ENCODE results near the gene IPP. TPM values are rescaled to one million over a fixed set of nuclear protein-coding genes. Genes with fewer than 3 reads are reported as not detected.

IPP gene
- total RNA-seq = 10 to 100 TPM; 12.2 to 20.2 (median 15.7) TPM
- polyA plus RNA-seq = 7.4 TPM
- long read RNA-seq, donor 1, transcript IPP-202 (9 exons, 3,113 nt) = major isoform, 23 of 33 reads
- long read RNA-seq, donor 1, partial matches to known transcripts = 4 of 33 reads
- long read RNA-seq, donor 1, other reads (novel, unspliced or antisense) = 5 of 33 reads
- long read RNA-seq, donor 2, partial matches to known transcripts = 1 of 5 reads
- long read RNA-seq, donor 2, other reads (novel, unspliced or antisense) = 2 of 5 reads
- long read RNA-seq, donor 3, transcript IPP-202 (9 exons, 3,113 nt) = major isoform, 29 of 55 reads
- long read RNA-seq, donor 3, partial matches to known transcripts = 8 of 55 reads
- long read RNA-seq, donor 3, other reads (novel, unspliced or antisense) = 14 of 55 reads
- long read RNA-seq, donor 4, partial matches to known transcripts = 0 of 3 reads
- long read RNA-seq, donor 4, other reads (novel, unspliced or antisense) = 2 of 3 reads

DNA sequence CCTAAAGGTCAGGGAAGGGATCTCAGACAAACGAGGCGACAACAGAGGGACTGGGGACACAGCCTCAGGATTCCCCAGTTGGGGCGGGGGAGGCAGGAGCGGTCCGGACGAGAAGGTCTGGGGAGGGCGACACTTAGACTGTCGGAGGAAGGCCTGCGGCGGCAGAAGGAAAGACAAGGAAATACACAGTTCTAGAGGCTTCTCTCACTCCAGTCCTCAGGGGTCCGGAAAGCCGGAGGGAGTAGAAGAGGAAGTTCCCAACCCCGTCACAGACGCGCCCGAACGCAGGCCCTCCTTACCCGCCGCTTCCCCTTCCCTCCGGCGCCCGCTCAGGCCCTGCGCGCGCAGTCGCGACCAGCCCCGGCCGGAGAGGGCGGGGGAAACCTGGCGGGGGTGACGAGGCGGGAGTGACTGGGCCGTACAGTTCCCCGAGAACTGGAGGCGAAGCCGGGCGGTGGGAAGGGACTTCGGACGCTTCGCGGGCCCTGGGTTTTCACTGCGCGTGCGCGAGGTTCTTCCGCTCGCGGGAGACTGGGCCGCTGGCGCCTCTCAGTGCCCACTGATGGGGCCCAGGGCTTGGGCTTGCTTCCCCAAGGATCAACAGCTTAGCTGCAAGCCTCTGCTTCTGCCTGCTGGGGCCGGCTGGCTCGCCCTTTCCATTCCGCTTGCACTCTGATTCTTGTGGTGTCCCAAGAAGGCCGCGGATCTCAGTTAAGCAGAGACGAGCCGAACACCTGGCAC lies at the start of gene IPP:
TSS of gene IPP (minus strand) at position 356 of the 741 bp plus-strand sequence. CDS start 4,242 bp downstream, outside the sequence.
- ATAC-seq (peak; percentile 99 to 100), DNase-seq (peak; percentile 99)
- Histone ChIP-seq H3K4me1 (ENCODE audit: control insufficient read depth, insufficient read depth, low read length) (no peaks in the 10 kb centered on the region), H3K27me3 (ENCODE audit: control insufficient read depth, insufficient read depth) (no peaks in the 10 kb centered on the region), H3K4me3 (ENCODE audit: low read length) (peak within 1 kb of the TSS; percentile 65), H3K27ac (ENCODE audit: low read length) (peak within 1 kb of the TSS; percentile 96), H3K9me3 (ENCODE audit: control insufficient read depth, low read length) (no peaks in the 10 kb centered on the region)
- WGBS = under 1% methylated on average over 58 of the region's 58 CpGs
- intact Hi-C loops (cut with DNase I) = no loop called here

- intact Hi-C loops (cut with DNase I) = no loop called here
- no peak overlapping the region for H3K4me3 ChIP-seq (ENCODE audit: low read length)
- no peaks in the 10 kb centered on the region for H3K4me1 ChIP-seq (ENCODE audit: control insufficient read depth, insufficient read depth, low read length)
- no peaks in the 10 kb centered on the region for H3K27me3 ChIP-seq (ENCODE audit: control insufficient read depth, insufficient read depth)
- DNase-seq (no peak), ATAC-seq (no peak)
- H3K27ac ChIP-seq (ENCODE audit: low read length) = no peak overlapping the region
- WGBS = 90% methylated on average over 9 of the region's 9 CpGs
- no peaks in the 10 kb centered on the region for H3K9me3 ChIP-seq (ENCODE audit: control insufficient read depth, low read length)
Observed at GRCh38 chr1:45796946-45797345, 46.5 kb upstream of the IPP start.

- WGBS = 79% methylated on average over 2 of the region's 2 CpGs
- Histone ChIP-seq H3K27ac (ENCODE audit: low read length) (no peak overlapping the region), H3K9me3 (ENCODE audit: control insufficient read depth, low read length) (no peaks in the 10 kb centered on the region), H3K4me1 (ENCODE audit: control insufficient read depth, insufficient read depth, low read length) (no peaks in the 10 kb centered on the region), H3K4me3 (ENCODE audit: low read length) (no peak overlapping the region), H3K27me3 (ENCODE audit: control insufficient read depth, insufficient read depth) (no peaks in the 10 kb centered on the region)
- ATAC-seq (no peak), DNase-seq (no peak)
- intact Hi-C loops (cut with DNase I) = no loop called here
Observed at GRCh38 chr1:45796381-45796780, 45.9 kb upstream of the IPP start.

DNA sequence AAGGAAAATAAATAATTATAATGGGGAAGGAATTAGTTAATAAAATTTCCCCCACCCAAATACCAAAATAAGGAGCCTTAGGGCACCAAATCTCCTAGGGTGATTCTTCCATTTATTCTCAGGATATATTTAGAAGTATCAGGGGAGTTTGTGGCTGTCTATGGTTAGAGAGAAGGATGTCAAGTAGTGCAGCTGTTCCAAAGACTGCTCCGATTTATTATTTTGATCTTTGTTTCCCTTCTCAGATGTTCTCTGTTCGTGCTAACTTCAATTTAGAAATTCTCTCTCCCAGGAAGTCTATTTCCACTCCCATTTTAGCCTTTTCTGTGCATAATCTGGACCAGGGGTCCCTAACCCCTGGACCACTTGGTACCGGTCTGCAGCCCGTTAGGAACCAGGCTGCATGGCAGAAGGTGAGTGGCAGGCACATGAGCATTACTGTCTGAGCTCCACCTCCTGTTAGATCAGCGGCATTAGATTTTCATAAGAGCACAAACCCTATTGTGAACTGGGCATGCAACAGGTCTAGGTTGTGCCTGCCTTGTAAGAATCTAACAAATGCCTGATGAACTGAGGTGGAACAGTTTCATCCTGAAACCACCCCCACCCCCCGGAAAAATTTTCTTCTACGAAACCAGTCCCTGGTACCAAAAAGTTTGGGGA lies 43.6 kb upstream of the IPP start:
- H3K9me3 ChIP-seq (ENCODE audit: control insufficient read depth, low read length) = no peaks in the 10 kb centered on the region
- H3K4me1 ChIP-seq (ENCODE audit: control insufficient read depth, insufficient read depth, low read length) = no peaks in the 10 kb centered on the region
- no peak overlapping the region for H3K4me3 ChIP-seq (ENCODE audit: low read length)
- no peak for DNase-seq
- no peak overlapping the region for H3K27ac ChIP-seq (ENCODE audit: low read length)
- WGBS = 59% methylated on average over 7 of the region's 7 CpGs
- ATAC-seq = no peak
- intact Hi-C loops (cut with DNase I) = no loop called here
- H3K27me3 ChIP-seq (ENCODE audit: control insufficient read depth, insufficient read depth) = no peaks in the 10 kb centered on the region

DNA sequence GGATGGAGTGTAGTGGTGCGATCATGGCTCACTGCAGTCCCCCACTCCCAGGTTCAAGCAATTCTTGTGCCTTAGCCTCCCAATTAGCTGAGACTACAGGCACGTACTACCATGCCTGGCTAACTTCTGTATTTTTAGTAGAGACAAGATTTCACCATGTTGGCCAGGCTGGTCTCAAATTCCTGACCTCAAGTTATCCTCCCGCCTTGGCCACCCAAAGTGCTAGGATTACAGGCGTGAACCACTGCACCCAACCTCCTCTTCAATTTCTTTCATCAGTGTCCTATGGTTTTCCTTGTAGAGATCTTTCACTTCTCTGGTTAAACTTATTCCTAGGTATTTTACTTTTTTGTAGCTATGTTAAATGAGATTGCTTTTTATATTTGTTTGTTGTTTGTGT lies 42.3 kb upstream of the IPP start:
- Histone ChIP-seq H3K4me3 (ENCODE audit: low read length) (no peak overlapping the region), H3K27me3 (ENCODE audit: control insufficient read depth, insufficient read depth) (no peaks in the 10 kb centered on the region), H3K4me1 (ENCODE audit: control insufficient read depth, insufficient read depth, low read length) (no peaks in the 10 kb centered on the region), H3K27ac (ENCODE audit: low read length) (no peak overlapping the region), H3K9me3 (ENCODE audit: control insufficient read depth, low read length) (no peaks in the 10 kb centered on the region)
- intact Hi-C loops (cut with DNase I) = no loop called here
- ATAC-seq (no peak), DNase-seq (no peak)
- WGBS = 81% methylated on average over 4 of the region's 4 CpGs

GRCh38 chr1:45789601-45790000 lies 39.1 kb upstream of the IPP start:
- no peaks in the 10 kb centered on the region for H3K27me3 ChIP-seq (ENCODE audit: control insufficient read depth, insufficient read depth)
- ATAC-seq = no peak
- WGBS = 84% methylated on average over 2 of the region's 2 CpGs

DNA sequence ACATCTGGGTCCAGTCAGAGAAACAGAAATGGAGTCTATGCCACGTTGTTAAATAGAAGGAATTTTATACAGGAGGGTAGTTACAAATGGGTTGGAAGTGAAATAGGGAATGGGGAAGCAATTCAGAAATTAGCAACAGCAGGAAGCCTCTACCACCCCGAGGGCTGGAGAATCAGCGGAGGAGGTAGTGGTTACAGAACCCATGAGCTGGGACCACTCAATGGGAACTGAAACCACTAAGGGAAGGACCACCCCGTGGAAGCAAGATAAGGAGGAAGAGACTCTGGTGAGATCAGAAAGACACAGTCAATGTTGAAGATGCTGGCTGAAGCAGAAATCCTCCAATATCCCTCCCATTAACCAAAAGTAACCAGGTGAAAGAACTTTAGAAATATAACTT lies 37.5 kb upstream of the IPP start:
- Histone ChIP-seq H3K4me3 (ENCODE audit: low read length) (no peak overlapping the region), H3K4me1 (ENCODE audit: control insufficient read depth, insufficient read depth, low read length) (no peaks in the 10 kb centered on the region), H3K9me3 (ENCODE audit: control insufficient read depth, low read length) (no peaks in the 10 kb centered on the region), H3K27me3 (ENCODE audit: control insufficient read depth, insufficient read depth) (no peaks in the 10 kb centered on the region), H3K27ac (ENCODE audit: low read length) (no peak overlapping the region)
- DNase-seq (no peak), ATAC-seq (no peak)
- 70% methylated on average over 4 of the region's 4 CpGs for WGBS
- intact Hi-C loops (cut with DNase I) = no loop called here

More at GRCh38 chr1:45789601-45790000, 39.1 kb upstream of the IPP start:
- DNase-seq = no peak
- no peak overlapping the region for H3K4me3 ChIP-seq (ENCODE audit: low read length)
- intact Hi-C loops (cut with DNase I) = no loop called here
- H3K27ac ChIP-seq (ENCODE audit: low read length) = no peak overlapping the region
- H3K9me3 ChIP-seq (ENCODE audit: control insufficient read depth, low read length) = no peaks in the 10 kb centered on the region
- no peaks in the 10 kb centered on the region for H3K4me1 ChIP-seq (ENCODE audit: control insufficient read depth, insufficient read depth, low read length)

- no peak overlapping the region for H3K4me3 ChIP-seq (ENCODE audit: low read length)
- WGBS = 74% methylated on average over 4 of the region's 4 CpGs
- intact Hi-C loops (cut with DNase I) = no loop called here
- ATAC-seq = no peak
- no peak overlapping the region for H3K27ac ChIP-seq (ENCODE audit: low read length)
- H3K27me3 ChIP-seq (ENCODE audit: control insufficient read depth, insufficient read depth) = no peaks in the 10 kb centered on the region
- no peak for DNase-seq
- H3K4me1 ChIP-seq (ENCODE audit: control insufficient read depth, insufficient read depth, low read length) = no peaks in the 10 kb centered on the region
- no peaks in the 10 kb centered on the region for H3K9me3 ChIP-seq (ENCODE audit: control insufficient read depth, low read length)
Observed at GRCh38 chr1:45785583-45785982, 35.1 kb upstream of the IPP start.

DNA sequence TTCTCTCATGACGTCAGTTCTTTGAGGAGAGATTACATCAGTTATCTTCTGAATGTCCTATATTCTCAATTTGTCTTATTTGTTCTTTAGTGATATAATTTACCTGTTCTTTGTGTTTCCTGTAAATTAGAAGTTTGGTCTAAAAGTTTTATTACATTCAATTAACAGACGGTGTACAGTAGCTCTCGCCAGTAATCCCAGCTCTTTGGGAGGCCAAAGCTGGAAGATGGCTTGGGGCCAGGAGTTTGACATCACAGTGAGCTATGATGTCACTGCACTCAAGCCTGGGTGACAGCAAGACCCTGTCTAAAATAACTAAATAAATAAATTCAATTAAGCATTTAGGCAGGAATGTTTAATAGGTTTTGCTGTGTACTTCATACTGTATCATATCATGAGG lies 25.3 kb upstream of the IPP start:
- Histone ChIP-seq H3K9me3 (ENCODE audit: control insufficient read depth, low read length) (no peaks in the 10 kb centered on the region), H3K4me1 (ENCODE audit: control insufficient read depth, insufficient read depth, low read length) (no peaks in the 10 kb centered on the region), H3K27ac (ENCODE audit: low read length) (no peak overlapping the region), H3K4me3 (ENCODE audit: low read length) (no peak overlapping the region), H3K27me3 (ENCODE audit: control insufficient read depth, insufficient read depth) (no peaks in the 10 kb centered on the region)
- DNase-seq (no peak), ATAC-seq (no peak)
- intact Hi-C loops (cut with DNase I) = no loop called here
- WGBS = 79% methylated on average over 3 of the region's 3 CpGs

GRCh38 chr1:45772971-45773370 lies 22.5 kb upstream of the IPP start:
- intact Hi-C loops (cut with DNase I) = no loop called here
- no peak overlapping the region for H3K27ac ChIP-seq (ENCODE audit: low read length)
- ATAC-seq (no peak), DNase-seq (no peak)
- H3K4me3 ChIP-seq (ENCODE audit: low read length) = no peak overlapping the region
- H3K27me3 ChIP-seq (ENCODE audit: control insufficient read depth, insufficient read depth) = no peaks in the 10 kb centered on the region
- no peaks in the 10 kb centered on the region for H3K9me3 ChIP-seq (ENCODE audit: control insufficient read depth, low read length)
- H3K4me1 ChIP-seq (ENCODE audit: control insufficient read depth, insufficient read depth, low read length) = no peaks in the 10 kb centered on the region
- WGBS = 76% methylated on average over 3 of the region's 3 CpGs

Data from right cardiac atrium (tissue), 5 donors.